OCI-LY7 (cell line): Measurements from ENCODE around the gene SLC22A13.

Experiments used
- CTCF ChIP-seq: fragments of 200-600 bp; sonication (generic); conservative IDR thresholded peaks from 2 replicates; pipeline ENCODE4 v1.5.1; 2014; ENCODE audit warnings: mild to moderate bottlenecking, antibody characterized with exemption, low read length, moderate library complexity, mixed read lengths
- EZH2phosphoT487 ChIP-seq: fragments of 200-600 bp; sonication (generic); IDR thresholded peaks from 2 replicates; pipeline ENCODE4 v1.6.1; 2018; ENCODE audit warnings: low read depth, borderline replicate concordance, mild to moderate bottlenecking, mixed run types, antibody characterized with exemption, low read length, moderate library complexity, mixed read lengths

GRCh38 chr3:38268087-38268486, 2.5 kb downstream of the SLC22A13 start:
- TF ChIP-seq CTCF = no peak
- TF ChIP-seq EZH2phosphoT487 = no peak
